ENCODE results near the gene MED13L. TPM values are rescaled to one million over a fixed set of nuclear protein-coding genes. Genes with fewer than 3 reads are reported as not detected.

MED13L gene
- total and polyA plus RNA-seq, 2 experiments from 2014 or later = 11.7 to 88.7 TPM

- Histone ChIP-seq H3K9ac (peak overlapping the region; percentile 87), H3K27ac (no peak overlapping the region), H3K4me3 (peak overlapping the region; percentile 92), H3K9me3 (ENCODE audit: low read depth) (no peaks in the 10 kb centered on the region), H3K4me2 (ENCODE audit: unreplicated experiment) (peak overlapping the region; percentile 95), H4K20me1 (ENCODE audit: insufficient read depth) (peaks cover 33% of the 10 kb centered on the region), H3K36me3 (ENCODE audit: low read depth) (no peaks in the 10 kb centered on the region), H2AFZ (no peak overlapping the region), H3K9me2 (ENCODE audit: insufficient read depth) (no peaks in the 10 kb centered on the region), H3F3A (ENCODE audit: insufficient read depth) (peaks cover 11% of the 10 kb centered on the region; the same call in 1 of the 2 replicates), H3K27me3 (replicated peaks; ENCODE audit: insufficient read depth) (no peaks in the 10 kb centered on the region), H3K79me2 (ENCODE audit: insufficient read depth) (peaks cover 79% of the 10 kb centered on the region), H3K4me1 (ENCODE audit: insufficient read depth) (peaks cover 26% of the 10 kb centered on the region)
- in situ Hi-C loops (cut with MboI) = no loop called here
- 16% methylated on average over 4 of the region's 4 CpGs for WGBS, 2 experiments (ENCODE audit: low coverage in 1 of 2, low lambda C conversion rate in 2 of 2, missing lambda C conversion rate in 2 of 2)
- TF ChIP-seq EZH2phosphoT487 (IDR thresholded peaks at IDR 0.05; ENCODE audit: insufficient read depth, low read depth) (no peak), EZH2 (IDR thresholded peaks at IDR 0.05; ENCODE audit: insufficient read depth, poor library complexity, severe bottlenecking) (no peak)
- no peak for DNase-seq
These were observed 3.5 kb downstream of the MED13L start for GRCh38 chr12:116273813-116274550.

GRCh38 chr12:116267948-116268347 lies 9.5 kb downstream of the MED13L start:
- Histone ChIP-seq H3K9me3 (ENCODE audit: low read depth) (no peaks in the 10 kb centered on the region), H3K9me2 (ENCODE audit: insufficient read depth) (no peaks in the 10 kb centered on the region), H3K4me2 (ENCODE audit: unreplicated experiment) (peak overlapping the region; percentile 29), H3K36me3 (ENCODE audit: low read depth) (no peaks in the 10 kb centered on the region), H3K27me3 (replicated peaks; ENCODE audit: insufficient read depth) (no peaks in the 10 kb centered on the region), H3K4me1 (ENCODE audit: insufficient read depth) (peaks cover 57% of the 10 kb centered on the region), H3K4me3 (no peak overlapping the region), H3K9ac (no peak overlapping the region), H3F3A (ENCODE audit: insufficient read depth) (peaks cover 24% of the 10 kb centered on the region), H3K27ac (no peak overlapping the region), H2AFZ (no peak overlapping the region), H4K20me1 (ENCODE audit: insufficient read depth) (peaks cover 65% of the 10 kb centered on the region), H3K79me2 (ENCODE audit: insufficient read depth) (peaks cover 100% of the 10 kb centered on the region)
- TF ChIP-seq EZH2 (IDR thresholded peaks at IDR 0.05; ENCODE audit: insufficient read depth, poor library complexity, severe bottlenecking) (no peak), EZH2phosphoT487 (IDR thresholded peaks at IDR 0.05; ENCODE audit: insufficient read depth, low read depth) (no peak)
- DNase-seq = no peak
- WGBS, 2 experiments (ENCODE audit: low coverage in 1 of 2, low lambda C conversion rate in 2 of 2, missing lambda C conversion rate in 2 of 2) = 41 to 69% methylated on average over 1 of the region's 1 CpG
- in situ Hi-C loops (cut with MboI) = no loop called here

GRCh38 chr12:116266631-116267349 lies 10.7 kb downstream of the MED13L start:
- no peaks in the 10 kb centered on the region for H3K9me2 ChIP-seq (ENCODE audit: insufficient read depth)
- H3K27ac ChIP-seq = peak overlapping the region; percentile 17
- H3K27me3 ChIP-seq (replicated peaks; ENCODE audit: insufficient read depth) = no peaks in the 10 kb centered on the region
- no peaks in the 10 kb centered on the region for H3K36me3 ChIP-seq (ENCODE audit: low read depth)
- no peaks in the 10 kb centered on the region for H3K9me3 ChIP-seq (ENCODE audit: low read depth)
- H3F3A ChIP-seq (ENCODE audit: insufficient read depth) = peaks cover 24% of the 10 kb centered on the region
- in situ Hi-C loops (cut with MboI) = no loop called here
- H3K79me2 ChIP-seq (ENCODE audit: insufficient read depth) = peaks cover 100% of the 10 kb centered on the region
- no peak for TF ChIP-seq EZH2 (IDR thresholded peaks at IDR 0.05; ENCODE audit: insufficient read depth, poor library complexity, severe bottlenecking)
- TF ChIP-seq EZH2phosphoT487 (IDR thresholded peaks at IDR 0.05; ENCODE audit: insufficient read depth, low read depth) = no peak
- no peak overlapping the region for H2AFZ ChIP-seq
- H3K4me3 ChIP-seq = peak overlapping the region; percentile 57
- peak overlapping the region; percentile 76 for H3K4me2 ChIP-seq (ENCODE audit: unreplicated experiment)
- peaks cover 65% of the 10 kb centered on the region for H4K20me1 ChIP-seq (ENCODE audit: insufficient read depth)
- peak; percentile 62 for DNase-seq
- H3K4me1 ChIP-seq (ENCODE audit: insufficient read depth) = peaks cover 63% of the 10 kb centered on the region
- 41 to 46% methylated on average over 6 of the region's 6 CpGs for WGBS, 2 experiments (ENCODE audit: low coverage in 1 of 2, low lambda C conversion rate in 2 of 2, missing lambda C conversion rate in 2 of 2)
- peak overlapping the region; percentile 31; the same call in 1 of the 2 replicates for H3K9ac ChIP-seq

GRCh38 chr12:116266168-116266601 lies 11.3 kb downstream of the MED13L start:
- H3K36me3 ChIP-seq (ENCODE audit: low read depth) = no peaks in the 10 kb centered on the region
- peak overlapping the region; percentile 57 for H3K4me3 ChIP-seq
- in situ Hi-C loops (cut with MboI) = no loop called here
- no peaks in the 10 kb centered on the region for H3K27me3 ChIP-seq (replicated peaks; ENCODE audit: insufficient read depth)
- H4K20me1 ChIP-seq (ENCODE audit: insufficient read depth) = peaks cover 68% of the 10 kb centered on the region
- H3K4me1 ChIP-seq (ENCODE audit: insufficient read depth) = peaks cover 69% of the 10 kb centered on the region
- H3K4me2 ChIP-seq (ENCODE audit: unreplicated experiment) = peak overlapping the region; percentile 76
- no peaks in the 10 kb centered on the region for H3K9me3 ChIP-seq (ENCODE audit: low read depth)
- TF ChIP-seq EZH2 (IDR thresholded peaks at IDR 0.05; ENCODE audit: insufficient read depth, poor library complexity, severe bottlenecking) = no peak
- TF ChIP-seq EZH2phosphoT487 (IDR thresholded peaks at IDR 0.05; ENCODE audit: insufficient read depth, low read depth) = no peak
- peak; percentile 56 for DNase-seq
- peak overlapping the region; percentile 31; the same call in 1 of the 2 replicates for H3K9ac ChIP-seq
- H3K27ac ChIP-seq = peak overlapping the region; percentile 17
- 56 to 64% methylated on average over 3 of the region's 3 CpGs for WGBS, 2 experiments (ENCODE audit: low coverage in 1 of 2, low lambda C conversion rate in 2 of 2, missing lambda C conversion rate in 2 of 2)
- H3K9me2 ChIP-seq (ENCODE audit: insufficient read depth) = no peaks in the 10 kb centered on the region
- no peak overlapping the region for H2AFZ ChIP-seq
- peaks cover 100% of the 10 kb centered on the region for H3K79me2 ChIP-seq (ENCODE audit: insufficient read depth)
- peaks cover 24% of the 10 kb centered on the region for H3F3A ChIP-seq (ENCODE audit: insufficient read depth)
